Astrocyte of the cerebellum (primary cell): Measurements from ENCODE around the gene IKZF3.

Source experiments
- DNase-seq: peaks from one replicate; pipeline ENCODE4 v3.0.0-alpha.2; 2011; ENCODE audit warnings: low read depth
- H3K4me3 ChIP-seq: 2 replicates; pipeline ENCODE4 v1.5.1; 2011; ENCODE audit warnings: mild to moderate bottlenecking, low read depth, low read length, moderate library complexity
- CTCF ChIP-seq: IDR thresholded peaks from 2 replicates; pipeline ENCODE4 v1.5.1; 2012; ENCODE audit warnings: low read length, low read depth, moderate library complexity, mild to moderate bottlenecking; ENCODE audit errors: missing control alignments
- in situ Hi-C: cut with HindIII; loops from 2 replicates; pipeline ENCODE4 v1.10.0; 2017; ENCODE audit warnings: low sequenced_read_pairs

IKZF3 gene

GRCh38 chr17:39838784-39839183 is 25.3 kb downstream of the IKZF3 start:
- in situ Hi-C loops: no loop called here
- no peak for TF ChIP-seq CTCF
- no peak overlapping the region for H3K4me3 ChIP-seq
- no peak for DNase-seq

GRCh38 chr17:39838057-39838456 is 26.1 kb downstream of the IKZF3 start:
- no peak for DNase-seq
- in situ Hi-C loops: no loop called here
- H3K4me3 ChIP-seq: no peak overlapping the region
- no peak for TF ChIP-seq CTCF

GRCh38 chr17:39836117-39836516 is 28.0 kb downstream of the IKZF3 start:
- no peak for TF ChIP-seq CTCF
- no peak overlapping the region for H3K4me3 ChIP-seq
- DNase-seq: no peak
- in situ Hi-C loops: no loop called here

GRCh38 chr17:39835038-39835786 is 28.9 kb downstream of the IKZF3 start:
- in situ Hi-C loops: no loop called here
- no peak for DNase-seq
- no peak for TF ChIP-seq CTCF
- H3K4me3 ChIP-seq: no peak overlapping the region

- no peak for TF ChIP-seq CTCF
- DNase-seq: no peak
- in situ Hi-C loops: no loop called here
- H3K4me3 ChIP-seq: no peak overlapping the region
These were observed 30.1 kb downstream of the IKZF3 start for GRCh38 chr17:39834017-39834416.

GRCh38 chr17:39831588-39831987 is 32.5 kb downstream of the IKZF3 start:
- H3K4me3 ChIP-seq: no peak overlapping the region
- in situ Hi-C loops: no loop called here
- TF ChIP-seq CTCF: no peak
- no peak for DNase-seq
